AG09309 (cell line): ENCODE measurements around the gene RERE.
"Not testable (repeated sequence)": the region's sequence is repeated elsewhere in the genome, so short reads cannot be mapped to it uniquely, and the experiment has no call there.

Experiments
- DNase-seq: peaks from one replicate; pipeline ENCODE4 v3.0.0-alpha.2; 2010; ENCODE audit warnings: low read depth
- H3K4me3 ChIP-seq: 2 replicates; pipeline ENCODE4 v1.5.1; 2011; ENCODE audit warnings: mild to moderate bottlenecking, low read depth, low read length, moderate library complexity; ENCODE audit not compliant: control insufficient read depth
- TF ChIP-seq, protein P1 (sequence below): IDR thresholded peaks from 2 replicates; pipeline ENCODE4 v1.5.1; 2011; ENCODE audit warnings: mild to moderate bottlenecking, low read depth, low read length, inconsistent platforms; ENCODE audit not compliant: insufficient read depth, control insufficient read depth; ENCODE audit errors: missing control alignments

RERE gene

DNA sequence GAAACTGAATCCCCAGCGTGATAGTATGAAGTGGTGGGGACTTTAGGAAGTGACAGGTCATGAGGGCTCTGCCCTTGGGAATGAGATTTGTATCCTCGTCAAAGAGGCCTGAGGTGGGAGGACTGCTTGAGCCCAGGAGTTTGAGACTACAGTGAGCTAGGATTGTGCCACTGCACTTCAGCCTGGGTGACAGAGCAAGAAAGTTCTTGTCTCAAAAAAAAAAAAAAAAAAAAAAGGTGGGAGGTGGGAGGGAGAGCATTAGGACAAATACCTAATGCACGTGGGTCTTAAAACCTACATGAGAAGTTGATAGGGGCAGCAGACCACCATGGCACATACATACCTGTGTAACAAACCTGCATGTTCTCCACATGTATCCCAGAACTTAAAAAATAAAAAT lies 24.0 kb upstream of the RERE start:
- DNase-seq, result no peak
- TF ChIP-seq, protein P1, sequence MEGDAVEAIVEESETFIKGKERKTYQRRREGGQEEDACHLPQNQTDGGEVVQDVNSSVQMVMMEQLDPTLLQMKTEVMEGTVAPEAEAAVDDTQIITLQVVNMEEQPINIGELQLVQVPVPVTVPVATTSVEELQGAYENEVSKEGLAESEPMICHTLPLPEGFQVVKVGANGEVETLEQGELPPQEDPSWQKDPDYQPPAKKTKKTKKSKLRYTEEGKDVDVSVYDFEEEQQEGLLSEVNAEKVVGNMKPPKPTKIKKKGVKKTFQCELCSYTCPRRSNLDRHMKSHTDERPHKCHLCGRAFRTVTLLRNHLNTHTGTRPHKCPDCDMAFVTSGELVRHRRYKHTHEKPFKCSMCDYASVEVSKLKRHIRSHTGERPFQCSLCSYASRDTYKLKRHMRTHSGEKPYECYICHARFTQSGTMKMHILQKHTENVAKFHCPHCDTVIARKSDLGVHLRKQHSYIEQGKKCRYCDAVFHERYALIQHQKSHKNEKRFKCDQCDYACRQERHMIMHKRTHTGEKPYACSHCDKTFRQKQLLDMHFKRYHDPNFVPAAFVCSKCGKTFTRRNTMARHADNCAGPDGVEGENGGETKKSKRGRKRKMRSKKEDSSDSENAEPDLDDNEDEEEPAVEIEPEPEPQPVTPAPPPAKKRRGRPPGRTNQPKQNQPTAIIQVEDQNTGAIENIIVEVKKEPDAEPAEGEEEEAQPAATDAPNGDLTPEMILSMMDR, result no peak
- H3K4me3 ChIP-seq, result no peak overlapping the region

DNA sequence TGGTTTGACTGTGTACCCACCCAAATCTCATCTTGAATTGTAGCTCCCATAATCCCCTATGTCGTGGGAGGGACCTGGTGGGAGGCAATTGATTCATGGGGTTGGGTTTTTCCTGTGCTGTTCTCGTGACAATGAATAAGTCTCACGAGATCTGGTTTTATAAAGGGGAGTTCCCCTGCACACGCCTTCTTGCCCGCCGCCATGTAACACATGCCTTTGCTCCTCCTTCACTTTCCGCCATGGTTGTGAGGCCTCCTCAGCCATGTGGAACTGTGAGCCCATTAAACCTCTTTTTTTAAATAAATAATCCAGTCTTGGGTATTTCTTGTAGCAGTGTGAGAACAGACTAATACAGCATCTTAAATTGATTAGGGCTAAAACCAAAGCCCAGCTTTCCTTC lies 22.6 kb upstream of the RERE start:
- H3K4me3 ChIP-seq, result no peak overlapping the region
- DNase-seq, result no peak
- TF ChIP-seq, protein P1, result no peak

DNA sequence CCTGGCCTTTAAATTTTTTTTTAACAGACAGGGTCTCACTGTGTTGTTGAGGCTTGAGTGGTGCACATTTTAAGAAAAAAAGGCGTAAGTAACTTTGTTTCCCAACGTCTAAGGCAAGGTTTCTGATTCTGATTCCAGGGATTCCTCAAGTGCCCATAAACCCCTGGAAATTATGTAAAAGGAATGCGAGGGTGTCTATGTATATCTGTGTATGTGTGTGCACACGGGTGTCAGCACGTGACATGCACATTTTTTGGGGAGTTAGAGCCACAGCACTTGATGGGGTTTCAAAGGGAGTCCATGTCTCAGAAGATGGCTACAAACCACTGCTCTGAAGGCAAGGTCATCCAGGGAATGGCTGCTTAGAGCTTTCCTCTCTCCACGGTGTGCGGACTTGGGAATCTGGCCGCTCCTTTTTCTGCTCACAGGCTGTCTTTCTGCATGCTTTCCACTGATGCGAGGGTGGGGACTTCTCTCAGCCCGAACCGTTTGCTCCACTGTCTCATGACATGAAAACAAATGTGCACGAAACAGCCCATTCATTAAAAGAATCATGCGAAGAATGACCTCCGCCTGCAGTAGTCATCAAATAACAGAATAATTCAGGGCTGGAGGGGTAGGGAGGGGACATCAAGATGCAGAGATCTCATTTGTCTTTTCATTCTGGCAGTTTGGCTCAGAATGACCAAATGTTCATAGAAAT lies 18.7 kb upstream of the RERE start:
- DNase-seq, result no peak
- TF ChIP-seq, protein P1, result no peak
- no peak overlapping the region for H3K4me3 ChIP-seq

DNA sequence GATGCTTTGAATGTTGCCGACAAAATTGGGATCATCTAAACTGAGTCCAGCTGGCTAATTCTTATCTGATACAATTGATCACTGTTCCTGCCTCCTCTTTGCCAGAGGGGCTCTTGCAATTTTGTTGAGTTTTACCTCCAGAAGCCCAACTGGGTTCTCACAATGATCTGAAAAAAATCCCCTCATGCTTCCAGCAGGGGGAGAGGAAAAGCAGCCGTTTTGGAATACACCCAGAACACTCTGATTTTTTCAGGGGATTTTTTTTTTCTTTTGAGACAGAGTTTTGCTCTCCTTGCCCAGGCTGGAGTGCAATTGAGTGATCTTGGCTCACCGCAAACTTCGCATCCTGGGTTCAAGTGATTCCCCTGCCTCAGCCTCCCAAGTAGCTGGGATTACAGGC lies 13.9 kb upstream of the RERE start:
- DNase-seq, result no peak

DNA sequence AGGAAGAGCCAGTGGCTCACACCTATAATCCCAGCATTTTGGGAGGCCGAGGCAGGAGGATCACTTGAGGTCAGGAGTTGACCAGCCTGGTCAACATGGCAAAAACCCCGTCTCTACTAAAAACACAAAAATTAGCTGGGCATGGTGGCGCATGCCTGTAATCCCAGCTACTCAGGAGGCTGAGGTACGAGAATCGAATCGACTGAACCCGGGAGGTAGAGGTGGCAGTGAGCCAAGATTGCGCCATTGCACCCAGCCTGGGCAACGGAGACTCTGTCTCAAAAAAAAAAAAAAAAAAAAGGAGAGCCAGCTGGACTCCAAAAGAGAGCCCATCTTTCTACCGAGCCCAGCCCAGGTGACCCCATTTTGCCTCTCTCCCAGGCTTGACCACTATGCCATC lies 13.3 kb upstream of the RERE start:
- not testable (repeated sequence) for DNase-seq, H3K4me3 ChIP-seq

More for the DNA sequence above, 13.9 kb upstream of the RERE start:
- TF ChIP-seq, protein P1, result peak; percentile 42
- no peak overlapping the region for H3K4me3 ChIP-seq

DNA sequence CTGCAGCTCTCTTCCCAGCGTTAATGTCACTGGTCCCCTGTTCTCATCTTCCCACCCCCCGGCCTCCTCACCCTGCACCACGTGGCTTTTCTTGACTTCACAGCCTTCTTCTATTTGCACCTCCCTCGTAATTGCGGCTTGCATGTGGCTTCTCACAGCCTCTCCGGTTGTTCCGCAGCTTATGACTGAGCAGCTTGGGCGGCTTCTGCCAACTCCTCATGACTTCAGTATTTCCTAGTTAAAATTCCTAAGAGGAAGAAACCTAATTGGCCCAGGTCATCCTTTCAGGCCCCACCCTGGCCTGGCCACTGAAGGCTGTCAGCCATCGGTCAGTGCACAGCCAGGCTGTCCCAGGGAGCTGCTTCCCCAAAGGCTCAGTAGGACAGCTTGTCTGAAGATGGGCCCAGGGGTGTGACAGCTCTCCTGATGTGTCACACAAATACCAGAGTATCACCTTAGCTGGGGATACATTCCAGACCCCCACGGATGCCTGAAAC lies 8.6 kb upstream of the RERE start:
- H3K4me3 ChIP-seq, result no peak overlapping the region
- TF ChIP-seq, protein P1, result no peak
- peak; percentile 70 for DNase-seq

DNA sequence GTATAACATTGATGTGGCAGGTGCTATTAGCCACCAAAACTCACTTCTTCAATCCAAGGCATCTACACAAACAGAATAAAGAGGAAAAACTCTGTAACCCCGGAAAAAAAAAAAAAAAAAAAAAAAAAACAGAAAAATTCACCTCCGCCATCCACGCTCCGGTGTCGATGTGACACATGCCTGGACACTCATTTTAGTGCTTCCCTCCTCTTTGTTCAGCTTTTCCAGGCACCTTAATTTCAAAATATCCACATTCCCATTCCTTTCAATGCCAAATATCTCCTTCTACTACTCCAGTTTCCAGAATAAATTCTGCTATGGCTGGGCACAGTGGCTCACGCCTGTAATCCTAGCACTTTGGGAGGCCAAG lies 5.8 kb upstream of the RERE start:
- TF ChIP-seq, protein P1, result no peak
- no peak overlapping the region for H3K4me3 ChIP-seq
- DNase-seq, result no peak
